ENCODE results near the gene CD7.

The CD7 gene

DNA sequence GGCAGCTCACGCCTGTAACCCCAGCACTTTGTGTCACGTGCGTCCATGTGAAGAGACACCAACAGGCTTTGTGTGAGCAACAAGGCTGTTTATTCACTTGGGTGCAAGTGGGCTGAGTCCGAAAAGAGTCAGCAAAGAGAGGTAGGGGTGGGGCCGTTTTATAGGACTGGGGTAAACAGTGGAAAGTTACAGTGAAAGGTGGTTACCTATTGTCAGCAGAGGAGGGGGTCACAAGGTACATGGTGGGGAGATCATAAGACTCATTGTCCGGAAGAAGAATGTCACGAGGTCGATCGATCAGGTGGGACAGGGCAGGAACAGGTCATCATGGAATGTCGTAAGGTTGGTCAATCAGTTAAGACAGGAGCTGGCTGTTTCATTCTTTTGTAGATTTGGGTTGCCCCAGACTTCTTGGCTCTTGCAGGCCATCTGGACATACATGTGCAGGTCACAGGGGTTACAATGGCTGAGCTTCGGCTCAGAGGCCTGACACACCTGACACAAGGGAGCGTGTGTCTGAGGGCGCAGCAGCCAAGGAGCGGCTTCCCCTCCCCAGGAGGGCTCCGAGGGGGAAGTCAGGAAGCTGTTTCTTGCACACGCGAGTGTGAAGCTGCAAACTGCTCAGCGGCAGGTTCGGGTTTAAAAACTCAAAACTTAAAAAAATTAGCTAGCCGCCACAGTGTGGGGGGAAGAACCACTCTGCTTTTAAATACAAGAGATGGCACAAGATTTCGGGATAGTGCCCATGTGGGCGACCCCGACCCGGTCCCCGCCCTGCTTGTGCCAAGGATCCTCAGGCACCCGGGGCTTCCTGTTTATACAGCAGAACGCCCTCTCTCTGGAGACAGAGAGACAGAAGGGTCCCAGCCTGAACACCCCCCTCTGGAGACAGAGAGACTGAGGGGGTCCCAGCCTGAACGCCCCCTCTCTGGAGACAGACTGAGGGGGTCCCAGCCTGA, 29.2 kb upstream of the CD7 start (continued):
- TF ChIP-seq, protein P1, sequence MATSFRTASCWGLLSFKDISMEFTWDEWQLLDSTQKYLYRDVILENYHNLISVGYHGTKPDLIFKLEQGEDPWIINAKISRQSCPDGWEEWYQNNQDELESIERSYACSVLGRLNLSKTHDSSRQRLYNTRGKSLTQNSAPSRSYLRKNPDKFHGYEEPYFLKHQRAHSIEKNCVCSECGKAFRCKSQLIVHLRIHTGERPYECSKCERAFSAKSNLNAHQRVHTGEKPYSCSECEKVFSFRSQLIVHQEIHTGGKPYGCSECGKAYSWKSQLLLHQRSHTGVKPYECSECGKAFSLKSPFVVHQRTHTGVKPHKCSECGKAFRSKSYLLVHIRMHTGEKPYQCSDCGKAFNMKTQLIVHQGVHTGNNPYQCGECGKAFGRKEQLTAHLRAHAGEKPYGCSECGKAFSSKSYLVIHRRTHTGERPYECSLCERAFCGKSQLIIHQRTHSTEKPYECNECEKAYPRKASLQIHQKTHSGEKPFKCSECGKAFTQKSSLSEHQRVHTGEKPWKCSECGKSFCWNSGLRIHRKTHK (tag by site-specific recombination; IDR thresholded peaks at IDR 0.05), result no peak
- TF ChIP-seq GFI1B (tag by site-specific recombination; IDR thresholded peaks at IDR 0.05), result no peak
- TF ChIP-seq ZFP69B (tag by site-specific recombination; IDR thresholded peaks at IDR 0.05), result no peak

GRCh38 chr17:82345151-82345976, 28.0 kb upstream of the CD7 start:
- H3K4me1 ChIP-seq (ENCODE audit: control insufficient read depth, insufficient read depth, low read length), result no peaks in the 10 kb centered on the region
- ChIA-PET CTCF (interaction anchor here (1.2 to 2.7 kb wide), 2 partner anchors 8 to 12 kb away, joined by 3 to 10 read pairs; no protein-coding TSS in a partner anchor), POLR2A (interaction anchor here (0.6 to 1.9 kb wide), 3 partner anchors 14 to 53 kb away, joined by 3 to 8 read pairs (median 5); partner anchors contain the start of gene TEX19)
- H3K27ac ChIP-seq (ENCODE audit: extremely low read depth, low read depth, low read length), result no peak overlapping the region
- TF ChIP-seq, protein P2, sequence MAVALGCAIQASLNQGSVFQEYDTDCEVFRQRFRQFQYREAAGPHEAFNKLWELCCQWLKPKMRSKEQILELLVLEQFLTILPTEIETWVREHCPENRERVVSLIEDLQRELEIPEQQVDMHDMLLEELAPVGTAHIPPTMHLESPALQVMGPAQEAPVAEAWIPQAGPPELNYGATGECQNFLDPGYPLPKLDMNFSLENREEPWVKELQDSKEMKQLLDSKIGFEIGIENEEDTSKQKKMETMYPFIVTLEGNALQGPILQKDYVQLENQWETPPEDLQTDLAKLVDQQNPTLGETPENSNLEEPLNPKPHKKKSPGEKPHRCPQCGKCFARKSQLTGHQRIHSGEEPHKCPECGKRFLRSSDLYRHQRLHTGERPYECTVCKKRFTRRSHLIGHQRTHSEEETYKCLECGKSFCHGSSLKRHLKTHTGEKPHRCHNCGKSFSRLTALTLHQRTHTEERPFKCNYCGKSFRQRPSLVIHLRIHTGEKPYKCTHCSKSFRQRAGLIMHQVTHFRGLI (tag by site-specific recombination; IDR thresholded peaks at IDR 0.05), result no peak
- no peak for TF ChIP-seq ZNF747 (tag by site-specific recombination; IDR thresholded peaks at IDR 0.05)
- TF ChIP-seq PBX3 (CRISPR knock-in tag; IDR thresholded peaks at IDR 0.05), result no peak
- no peak for TF ChIP-seq ZNF311 (tag by site-specific recombination; IDR thresholded peaks at IDR 0.05; ENCODE audit: borderline replicate concordance)
- no peak for TF ChIP-seq ZNF146 (tag by site-specific recombination; IDR thresholded peaks at IDR 0.05)
- no peak for TF ChIP-seq ZNF791 (tag by site-specific recombination; IDR thresholded peaks at IDR 0.05)
- no peak for TF ChIP-seq ZNF514 (tag by site-specific recombination; IDR thresholded peaks at IDR 0.05)
- TF ChIP-seq ZNF521 (tag by site-specific recombination; IDR thresholded peaks at IDR 0.05), result no peak
- no peak for TF ChIP-seq ZNF2 (tag by site-specific recombination; IDR thresholded peaks at IDR 0.05)
- no peak for TF ChIP-seq ZNF555 (tag by site-specific recombination; conservative IDR thresholded peaks at IDR 0.05)
- TF ChIP-seq PRDM10 (tag by site-specific recombination; IDR thresholded peaks at IDR 0.05), result no peak
- TF ChIP-seq ZNF837 (tag by site-specific recombination; IDR thresholded peaks at IDR 0.05), result no peak
- no peak for TF ChIP-seq ZNF23 (tag by site-specific recombination; IDR thresholded peaks at IDR 0.05; ENCODE audit: borderline replicate concordance)
- no peak overlapping the region for H3K4me3 ChIP-seq (ENCODE audit: low read depth, low read length)
- H3K9me3 ChIP-seq (ENCODE audit: control insufficient read depth, insufficient read depth, low read depth, low read length), result no peaks in the 10 kb centered on the region
- H3K36me3 ChIP-seq (ENCODE audit: control insufficient read depth in 2 of 2, insufficient read depth in 1 of 2, low read length in 2 of 2), result no peaks in the 10 kb centered on the region

All from HEK293 (cell line).